Right lobe of liver (tissue), 4 donors: Measurements from ENCODE around the gene GAREM1.

Experiments used
- CTCF ChIP-seq, 4 donors: fragments of 200-600 bp in 3 of 4; fragments of 450-650 bp in 1 of 4; IDR thresholded peaks; one replicate each; pipeline versions ENCODE4 v1.5.1 to v1.8.0; 2016 to 2022; ENCODE audit warnings: antibody characterized with exemption in 4 of 4, mild to moderate bottlenecking in 2 of 4
- POLR2A ChIP-seq: fragments of 450-650 bp; IDR thresholded peaks from one replicate; pipeline ENCODE4 v1.6.1; 2017; ENCODE audit warnings: antibody characterized with exemption, mild to moderate bottlenecking
- donor health status: DM: no; HTN: no; CAD: no.
- donor health status: DM: no; HTN: no; CAD: no.
- donor health status: DM: no; HTN: yes; CAD: no.

- TF ChIP-seq CTCF (IDR thresholded peaks at IDR 0.05) (no peak), POLR2A (no peak)
Measured at GRCh38 chr18:32454593-32454992, 16.1 kb downstream of the GAREM1 start.
